Measurements from ENCODE around the gene SPACA7.

SPACA7 gene

DNA sequence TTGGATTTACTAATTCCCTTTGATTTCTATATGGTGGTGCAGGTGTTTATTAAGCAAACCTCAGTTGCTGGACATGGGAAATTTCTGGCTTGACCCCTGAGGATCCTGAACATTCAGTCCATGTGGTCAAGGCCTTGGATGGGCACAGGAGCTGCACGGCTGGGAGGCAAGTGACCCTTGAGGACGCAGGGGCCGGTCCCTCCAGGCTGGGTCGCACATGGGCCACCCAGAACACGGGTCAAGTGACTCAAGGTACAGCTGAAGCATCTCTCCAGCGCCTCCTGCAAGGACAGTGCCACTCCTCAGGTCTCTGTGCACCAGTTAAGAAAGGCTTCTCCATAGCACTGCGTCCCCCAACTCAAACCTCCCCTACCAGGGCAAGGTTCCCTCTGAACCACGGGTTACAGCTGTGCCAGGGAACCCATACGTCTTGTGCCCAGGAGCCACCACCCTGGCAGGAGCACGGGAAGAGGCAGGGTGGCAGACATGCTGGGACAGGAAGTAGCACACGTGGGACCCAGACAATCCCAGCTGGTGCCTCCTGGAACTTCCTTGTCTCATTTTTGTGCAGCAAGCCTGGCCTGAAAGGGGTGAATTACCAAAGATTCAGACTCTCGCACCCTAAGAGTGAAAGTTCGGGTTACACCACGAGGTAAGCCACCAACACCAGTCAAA, 93.1 kb downstream of the SPACA7 start:
- FAIRE-seq, result no peak

DNA sequence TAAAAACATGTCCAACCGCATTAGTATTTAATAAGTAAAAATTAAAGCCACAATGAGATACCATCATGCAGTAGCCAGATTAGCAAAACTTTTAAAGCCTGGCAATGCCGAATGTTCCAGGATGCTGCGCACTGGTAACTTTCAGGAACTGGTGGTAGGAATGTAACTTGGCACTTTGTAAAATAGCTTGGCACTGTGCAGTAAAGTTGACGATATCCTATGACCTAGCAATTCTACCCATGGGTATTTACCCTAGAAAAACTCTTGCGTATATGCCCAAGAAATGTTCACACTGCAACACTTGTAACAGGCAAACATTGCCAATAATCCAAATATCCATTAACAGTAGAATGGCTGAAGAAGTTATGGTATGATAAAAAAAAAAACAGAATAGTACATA, 97.7 kb downstream of the SPACA7 start:
- FAIRE-seq, result no peak

DNA sequence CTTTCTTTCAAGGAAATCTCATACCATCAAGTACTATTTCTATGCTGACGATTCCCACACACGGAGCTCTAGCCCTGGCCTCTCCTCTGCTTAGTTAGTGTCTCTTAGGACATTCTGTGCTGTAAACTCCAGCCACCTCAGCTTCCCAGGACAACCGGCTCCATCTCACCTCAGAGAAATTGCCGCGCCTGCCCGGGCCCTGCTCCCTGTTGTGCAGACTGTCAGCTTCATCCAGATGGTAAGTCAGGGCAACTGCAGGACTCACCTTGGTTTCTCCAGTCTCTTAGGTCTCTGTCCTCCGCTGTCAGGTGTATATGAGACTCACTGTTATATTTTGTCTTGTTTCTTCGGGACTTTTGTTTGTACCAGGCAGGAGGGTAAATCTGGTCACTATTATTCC, 98.7 kb downstream of the SPACA7 start:
- FAIRE-seq, result no peak

DNA sequence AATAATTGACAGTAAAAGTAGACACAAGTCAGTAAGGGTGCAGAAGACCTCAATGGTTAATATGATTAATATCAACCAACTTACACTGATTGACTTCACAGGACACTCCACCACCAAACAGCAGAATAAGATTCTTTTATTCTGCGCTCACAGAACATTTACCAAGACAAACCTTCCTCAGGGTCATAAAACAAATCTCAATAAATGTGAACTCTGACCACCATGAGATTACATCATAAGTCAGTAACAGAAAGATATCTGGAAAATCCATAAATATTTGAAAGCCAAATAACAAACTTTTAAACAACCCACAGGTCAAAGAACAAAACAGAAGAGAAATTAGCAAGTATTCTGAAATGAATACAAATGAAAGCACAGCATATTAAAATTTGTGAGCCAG, 99.7 kb downstream of the SPACA7 start:
- FAIRE-seq, result no peak

DNA sequence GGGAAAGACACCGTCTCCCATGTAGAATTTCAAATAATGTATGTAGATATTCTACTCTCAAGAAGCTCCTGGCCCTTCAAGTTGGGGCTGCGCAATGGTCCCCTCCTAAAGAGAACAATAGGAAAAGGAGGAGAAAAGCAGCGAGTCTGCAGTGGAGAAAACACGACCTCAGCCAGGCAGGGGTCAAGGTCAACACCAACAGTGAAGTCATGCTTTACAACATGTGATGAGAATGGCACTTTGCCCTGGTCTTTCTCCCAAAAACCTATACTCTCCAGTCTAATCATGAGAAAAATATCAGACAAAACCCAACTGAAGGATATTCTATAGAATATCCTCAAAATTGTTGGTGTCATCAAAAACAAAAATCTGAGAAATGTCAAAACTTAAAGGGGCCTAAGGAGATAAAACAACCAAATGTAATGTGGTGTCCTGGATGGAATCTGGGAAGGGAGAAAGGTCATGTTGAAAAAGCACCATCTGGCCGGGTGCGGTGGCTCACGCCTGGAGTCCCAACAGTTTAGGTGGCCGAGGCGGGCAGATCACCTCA, 101.0 kb downstream of the SPACA7 start:
- FAIRE-seq, result no peak

DNA sequence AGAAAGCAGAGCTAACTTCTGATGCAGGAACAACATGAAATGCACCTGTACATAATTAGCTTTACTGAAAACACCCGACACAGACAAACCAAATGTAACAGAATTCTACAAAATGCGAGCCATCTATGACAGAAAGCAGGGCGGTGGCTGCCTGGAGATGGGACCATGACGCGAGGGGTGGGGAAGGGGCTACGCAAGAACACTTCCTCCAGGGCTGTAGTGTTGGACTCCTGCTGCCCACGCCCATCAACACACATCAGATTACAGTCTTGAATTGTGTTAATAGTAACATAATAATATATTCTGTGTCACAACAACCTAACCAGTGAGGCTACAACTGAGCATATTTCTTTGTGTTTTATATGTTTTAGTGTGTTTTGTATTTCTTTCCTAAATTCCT, 103.2 kb downstream of the SPACA7 start:
- FAIRE-seq, result no peak

DNA sequence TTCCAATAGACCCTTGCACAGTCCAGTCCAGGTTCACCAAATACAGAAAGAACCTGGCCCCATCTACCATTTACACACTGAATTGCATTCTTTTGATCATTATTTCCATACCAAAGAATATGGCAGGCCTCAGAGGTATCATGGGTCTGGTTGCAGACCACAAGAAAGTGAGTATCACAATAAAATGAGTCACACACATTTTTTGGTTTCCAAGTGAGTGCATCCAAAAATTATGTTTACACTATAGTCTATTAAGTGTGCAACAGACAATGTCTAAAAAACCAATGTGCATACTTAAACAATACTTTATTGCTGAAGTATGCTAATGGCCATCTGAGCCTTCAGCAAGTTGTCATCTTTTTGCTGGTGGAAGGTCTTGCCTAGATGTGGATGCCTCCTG, 105.3 kb downstream of the SPACA7 start:
- no peak for FAIRE-seq

DNA sequence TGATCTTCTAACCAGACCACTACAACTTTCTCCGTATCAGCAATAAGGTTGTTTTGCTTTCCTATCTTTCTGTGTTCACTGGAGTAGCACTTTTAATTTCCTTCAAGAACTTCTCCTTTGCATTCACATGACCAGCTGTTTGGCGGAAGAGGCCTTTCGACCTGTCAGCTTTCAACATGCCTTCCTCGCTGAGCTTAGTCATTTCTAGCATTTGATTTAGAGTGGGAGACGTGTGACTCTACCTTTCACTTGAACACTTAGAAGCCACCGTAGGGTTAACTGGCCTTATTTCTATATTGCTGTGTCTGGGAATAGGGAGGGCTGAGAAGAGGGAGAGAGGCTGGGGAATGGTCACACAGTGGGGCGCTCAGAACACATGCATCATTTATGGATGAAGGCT, 107.1 kb downstream of the SPACA7 start:
- FAIRE-seq, result no peak

Data from G401.6 (cell line).